Vagina (tissue), 2 donors: ENCODE data around the gene IL17RA. TPM values are rescaled to one million over a fixed set of nuclear protein-coding genes. Genes with fewer than 3 reads are reported as not detected.

Experiments
- DNase-seq, 2 donors: peaks; one replicate each; pipeline ENCODE4 v3.0.0-alpha.2; 2017; ENCODE audit errors: extremely low spot score in 2 of 2
- H3K27ac ChIP-seq: fragments of 200-600 bp; sonication (generic); one replicate; pipeline ENCODE4 v1.5.1; 2019
- H3K27me3 ChIP-seq: fragments of 200-600 bp; sonication (generic); one replicate; pipeline ENCODE4 v1.5.1; 2019
- H3K36me3 ChIP-seq, 2 donors: fragments of 200-600 bp; sonication (generic); one replicate each; pipeline ENCODE4 v1.5.1; 2017 to 2019
- H3K4me1 ChIP-seq: fragments of 200-600 bp; sonication (generic); one replicate; pipeline ENCODE4 v1.5.1; 2019
- H3K4me3 ChIP-seq, 2 donors: fragments of 200-600 bp; sonication (generic); 1 replicate in 1 of 2; 2 replicates in 1 of 2; pipeline ENCODE4 v1.5.1; 2016 to 2019
- H3K9me3 ChIP-seq: fragments of 200-600 bp; sonication (generic); one replicate; pipeline ENCODE4 v1.5.1; 2019
- CTCF ChIP-seq, 3 experiments: fragments of 450-650 bp in 2 of 3; fragments of 200-600 bp in 1 of 3; sonication (generic) in 1 of 3; IDR thresholded peaks; one replicate each; pipeline ENCODE4 v1.5.1; 2017 to 2019; ENCODE audit warnings: antibody characterized with exemption in 3 of 3, mild to moderate bottlenecking in 2 of 3, moderate library complexity in 2 of 3
- POLR2A ChIP-seq, 2 donors: fragments of 450-650 bp; IDR thresholded peaks; one replicate each; pipeline ENCODE4 v1.6.1; 2017; ENCODE audit warnings: antibody characterized with exemption in 2 of 2, mild to moderate bottlenecking in 2 of 2, moderate library complexity in 2 of 2
- POLR2AphosphoS5 ChIP-seq, 2 donors: sonication (generic); formaldehyde crosslinking; IDR thresholded peaks; one replicate each; pipeline ENCODE4 v1.9.0; 2017; ENCODE audit warnings: antibody characterized with exemption in 2 of 2, mild to moderate bottlenecking in 2 of 2, low read depth in 1 of 2; ENCODE audit not compliant: insufficient read depth in 1 of 2
- intact Hi-C: fragments of 100-400 bp; cut with DNase I; formaldehyde crosslinking; loops from one replicate; pipeline ENCODE4 v1.15.1; 2023
- total RNA-seq: library from RNA; depleted of rRNA; stranded (reverse); fragments of >200 nt; gene quantifications from one replicate; pipeline ENCODE4 v1.2.3, GENCODE V29; 2016

The IL17RA gene
- total RNA-seq, 1 donor from 2014 or later = 13.3 TPM

- Histone ChIP-seq H3K27ac (no peak overlapping the region), H3K36me3 (no peaks in the 10 kb centered on the region), H3K4me3 (no peak overlapping the region), H3K4me1 (peaks cover 27% of the 10 kb centered on the region), H3K9me3 (no peaks in the 10 kb centered on the region), H3K27me3 (no peaks in the 10 kb centered on the region)
- DNase-seq = no peak
- TF ChIP-seq POLR2AphosphoS5 (IDR thresholded peaks at IDR 0.05; ENCODE audit: insufficient read depth in 1 of 2, low read depth in 1 of 2) = no peak
- intact Hi-C loops = loop anchor here (5.0 kb wide), 1 partner anchor 80 kb away; no protein-coding TSS in a partner anchor
These were observed 2.8 kb downstream of the IL17RA start for GRCh38 chr22:17087498-17088131.

- intact Hi-C loops = no loop called here
- H3K27me3 ChIP-seq = no peaks in the 10 kb centered on the region
- no peak overlapping the region for H3K27ac ChIP-seq
- no peak for TF ChIP-seq POLR2AphosphoS5 (IDR thresholded peaks at IDR 0.05; ENCODE audit: insufficient read depth in 1 of 2, low read depth in 1 of 2)
- TF ChIP-seq CTCF (IDR thresholded peaks at IDR 0.05) = no peak
- TF ChIP-seq POLR2A (IDR thresholded peaks at IDR 0.05) = no peak
- H3K4me3 ChIP-seq = no peak overlapping the region
- no peaks in the 10 kb centered on the region for H3K9me3 ChIP-seq
- peaks cover 20% of the 10 kb centered on the region for H3K4me1 ChIP-seq
- DNase-seq = no peak
- no peaks in the 10 kb centered on the region for H3K36me3 ChIP-seq
These were observed 5.8 kb downstream of the IL17RA start for GRCh38 chr22:17090550-17090949.

GRCh38 chr22:17091851-17092250 lies 7.1 kb downstream of the IL17RA start:
- intact Hi-C loops = no loop called here
- H3K9me3 ChIP-seq = no peaks in the 10 kb centered on the region
- no peaks in the 10 kb centered on the region for H3K36me3 ChIP-seq
- TF ChIP-seq POLR2AphosphoS5 (IDR thresholded peaks at IDR 0.05; ENCODE audit: insufficient read depth in 1 of 2, low read depth in 1 of 2) (no peak), POLR2A (IDR thresholded peaks at IDR 0.05) (no peak), CTCF (IDR thresholded peaks at IDR 0.05) (no peak)
- no peak for DNase-seq
- H3K27me3 ChIP-seq = no peaks in the 10 kb centered on the region
- H3K27ac ChIP-seq = no peak overlapping the region
- H3K4me3 ChIP-seq = no peak overlapping the region
- peaks cover 7% of the 10 kb centered on the region for H3K4me1 ChIP-seq

GRCh38 chr22:17093081-17093480 lies 8.3 kb downstream of the IL17RA start:
- H3K4me1 ChIP-seq = no peaks in the 10 kb centered on the region
- H3K9me3 ChIP-seq = no peaks in the 10 kb centered on the region
- H3K4me3 ChIP-seq = no peak overlapping the region
- H3K36me3 ChIP-seq = peaks cover 0 to 10% of the 10 kb centered on the region in 2 donors
- TF ChIP-seq CTCF (IDR thresholded peaks at IDR 0.05) (no peak), POLR2A (IDR thresholded peaks at IDR 0.05) (no peak), POLR2AphosphoS5 (IDR thresholded peaks at IDR 0.05; ENCODE audit: insufficient read depth in 1 of 2, low read depth in 1 of 2) (no peak)
- intact Hi-C loops = no loop called here
- H3K27ac ChIP-seq = no peak overlapping the region
- H3K27me3 ChIP-seq = no peaks in the 10 kb centered on the region
- DNase-seq = no peak

- Histone ChIP-seq H3K4me1 (no peaks in the 10 kb centered on the region), H3K9me3 (no peaks in the 10 kb centered on the region), H3K27ac (no peak overlapping the region), H3K4me3 (no peak overlapping the region), H3K27me3 (no peaks in the 10 kb centered on the region), H3K36me3 (peaks cover 0 to 34% of the 10 kb centered on the region in 2 donors)
- intact Hi-C loops = no loop called here
- DNase-seq = no peak
- no peak for TF ChIP-seq POLR2A (IDR thresholded peaks at IDR 0.05)
- no peak for TF ChIP-seq CTCF (IDR thresholded peaks at IDR 0.05)
- no peak for TF ChIP-seq POLR2AphosphoS5 (IDR thresholded peaks at IDR 0.05; ENCODE audit: insufficient read depth in 1 of 2, low read depth in 1 of 2)
These were observed 10.7 kb downstream of the IL17RA start for GRCh38 chr22:17095538-17095937.
